Neural crest cell (in vitro differentiated cells): ENCODE results near the gene CHORDC1. TPM values are rescaled to one million over a fixed set of nuclear protein-coding genes. Genes with fewer than 3 reads are reported as not detected.
"Not testable (repeated sequence)": the region's sequence is repeated elsewhere in the genome, so short reads cannot be mapped to it uniquely, and the experiment has no call there.

Experiments used
- DNase-seq: peaks from one replicate; pipeline ENCODE4 v3.0.0; 2021; ENCODE audit warnings: low read depth, mixed read lengths, low spot score
- H3K27ac Mint-ChIP-seq: one replicate; pipeline ENCODE4 v1.8.0; 2021; ENCODE audit warnings: mild to moderate bottlenecking, mixed read lengths; ENCODE audit not compliant: unreplicated experiment
- H3K27me3 Mint-ChIP-seq: 2 replicates; pipeline ENCODE4 v1.8.0; 2021; ENCODE audit warnings: low read depth, mild to moderate bottlenecking, mixed read lengths
- H3K36me3 Mint-ChIP-seq: 2 replicates; pipeline ENCODE4 v1.8.0; 2021; ENCODE audit warnings: low read depth, mild to moderate bottlenecking, mixed read lengths
- H3K4me1 Mint-ChIP-seq: 2 replicates; pipeline ENCODE4 v1.8.0; 2021; ENCODE audit warnings: mixed read lengths
- H3K4me3 Mint-ChIP-seq: one replicate; pipeline ENCODE4 v1.8.0; 2021; ENCODE audit warnings: mild to moderate bottlenecking, mixed read lengths
- H3K9me3 Mint-ChIP-seq: 2 replicates; pipeline ENCODE4 v1.8.0; 2021; ENCODE audit warnings: mixed read lengths
- CTCF ChIP-seq: fragments of 200-600 bp; sonication (generic); conservative IDR thresholded peaks from 2 replicates; pipeline ENCODE4 v1.5.0; 2021; ENCODE audit warnings: antibody characterized with exemption, mild to moderate bottlenecking
- total RNA-seq: library from RNA; stranded (reverse); gene quantifications from 2 replicates; pipeline ENCODE4 v1.2.1, GENCODE V29; 2021

CHORDC1 gene
- total RNA-seq, 1 donor from 2014 or later: 64.5 TPM

GRCh38 chr11:90251599-90251998, 28.8 kb upstream of the CHORDC1 start:
- Mint-ChIP-seq H3K36me3 (no peaks in the 10 kb centered on the region), H3K27me3 (peaks cover 2% of the 10 kb centered on the region), H3K9me3 (peaks cover 8% of the 10 kb centered on the region), H3K4me1 (peaks cover 3% of the 10 kb centered on the region), H3K4me3 (no peak overlapping the region), H3K27ac (no peak overlapping the region)
- no peak for TF ChIP-seq CTCF
- no peak for DNase-seq

- no peak for DNase-seq
- H3K27ac Mint-ChIP-seq: no peak overlapping the region
- H3K4me1 Mint-ChIP-seq: peaks cover 3% of the 10 kb centered on the region
- H3K4me3 Mint-ChIP-seq: no peak overlapping the region
- no peak for TF ChIP-seq CTCF
- peaks cover 5% of the 10 kb centered on the region for H3K9me3 Mint-ChIP-seq
- H3K27me3 Mint-ChIP-seq: peaks cover 1% of the 10 kb centered on the region
- no peaks in the 10 kb centered on the region for H3K36me3 Mint-ChIP-seq
Measured at GRCh38 chr11:90250970-90251369, 28.1 kb upstream of the CHORDC1 start.

DNA sequence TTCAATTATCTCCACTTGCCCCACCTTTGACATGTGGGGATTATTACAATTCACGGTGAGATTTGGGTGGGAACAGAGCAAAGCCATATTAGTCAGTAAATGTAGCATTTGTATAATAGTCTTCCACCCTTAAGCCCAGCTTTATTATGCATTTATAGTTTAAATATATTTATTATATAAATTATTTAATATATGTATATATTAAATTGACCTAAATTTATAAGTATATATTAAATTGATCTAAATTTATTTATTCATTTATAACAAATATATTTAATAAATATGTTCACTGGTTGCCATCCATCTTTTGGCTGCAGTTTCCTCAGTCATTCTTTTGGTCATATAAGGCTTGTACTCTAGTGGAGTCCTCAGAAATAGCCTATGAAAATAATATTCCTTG, 23.6 kb upstream of the CHORDC1 start:
- no peak for DNase-seq
- Mint-ChIP-seq H3K27me3 (no peaks in the 10 kb centered on the region), H3K36me3 (no peaks in the 10 kb centered on the region), H3K4me3 (no peak overlapping the region), H3K27ac (no peak overlapping the region), H3K4me1 (no peaks in the 10 kb centered on the region), H3K9me3 (no peaks in the 10 kb centered on the region)
- TF ChIP-seq CTCF: no peak

- H3K9me3 Mint-ChIP-seq: no peaks in the 10 kb centered on the region
- no peaks in the 10 kb centered on the region for H3K27me3 Mint-ChIP-seq
- no peaks in the 10 kb centered on the region for H3K36me3 Mint-ChIP-seq
- no peak overlapping the region for H3K4me3 Mint-ChIP-seq
- peaks cover 14% of the 10 kb centered on the region for H3K4me1 Mint-ChIP-seq
- no peak for DNase-seq
- TF ChIP-seq CTCF: no peak
- no peak overlapping the region for H3K27ac Mint-ChIP-seq
Measured at GRCh38 chr11:90243534-90243933, 20.7 kb upstream of the CHORDC1 start.

GRCh38 chr11:90242894-90243416, 20.1 kb upstream of the CHORDC1 start:
- no peak overlapping the region for H3K4me3 Mint-ChIP-seq
- no peak for DNase-seq
- no peaks in the 10 kb centered on the region for H3K36me3 Mint-ChIP-seq
- H3K27ac Mint-ChIP-seq: no peak overlapping the region
- no peaks in the 10 kb centered on the region for H3K27me3 Mint-ChIP-seq
- TF ChIP-seq CTCF: no peak
- H3K4me1 Mint-ChIP-seq: peaks cover 14% of the 10 kb centered on the region
- no peaks in the 10 kb centered on the region for H3K9me3 Mint-ChIP-seq

- Mint-ChIP-seq H3K4me3 (peak overlapping the region; percentile 86), H3K4me1 (peaks cover 14% of the 10 kb centered on the region), H3K27ac (no peak overlapping the region), H3K27me3 (no peaks in the 10 kb centered on the region), H3K36me3 (no peaks in the 10 kb centered on the region), H3K9me3 (no peaks in the 10 kb centered on the region)
- DNase-seq: no peak
- TF ChIP-seq CTCF: no peak
Measured at GRCh38 chr11:90241414-90241813, 18.6 kb upstream of the CHORDC1 start.

- H3K9me3 Mint-ChIP-seq, H3K27me3 Mint-ChIP-seq, H3K36me3 Mint-ChIP-seq: not testable (repeated sequence)
- Mint-ChIP-seq H3K4me3 (peak overlapping the region; percentile 86), H3K27ac (peak overlapping the region; percentile 79), H3K4me1 (peaks cover 14% of the 10 kb centered on the region)
- peak; percentile 23 for DNase-seq
Measured at GRCh38 chr11:90239967-90240636, 17.3 kb upstream of the CHORDC1 start.
